Measurements from ENCODE around the gene NRP1. TPM values are rescaled to one million over a fixed set of nuclear protein-coding genes. Genes with fewer than 3 reads are reported as not detected.

Gene NRP1
- total RNA-seq, 4 donors from 2014 or later, result 40.4 to 123 (median 58.3) TPM

GRCh38 chr10:33278198-33278597, 56.3 kb downstream of the NRP1 start:
- TF ChIP-seq POLR2A (IDR thresholded peaks at IDR 0.05) (no peak), CTCF (IDR thresholded peaks at IDR 0.05) (no peak)
- H3K27me3 ChIP-seq, result no peaks in the 10 kb centered on the region
- H3K4me3 ChIP-seq (replicated peaks in 1 of 3), result no peak overlapping the region
- WGBS, 2 donors, result 74 to 76% methylated on average over 3 of the region's 3 CpGs
- H3K4me1 ChIP-seq, result peaks cover 9 to 19% of the 10 kb centered on the region in 2 donors
- H3K27ac ChIP-seq, result no peak overlapping the region
- intact Hi-C loops (cut with DNase I), result no loop called here
- no peaks in the 10 kb centered on the region for H3K36me3 ChIP-seq
- DNase-seq, result no peak
- H3K9me3 ChIP-seq, result no peaks in the 10 kb centered on the region

- Histone ChIP-seq H3K9me3 (no peaks in the 10 kb centered on the region), H3K27me3 (no peaks in the 10 kb centered on the region), H3K4me1 (peaks cover 15 to 29% of the 10 kb centered on the region in 2 donors), H3K4me3 (replicated peaks in 1 of 3) (no peak overlapping the region), H3K27ac (peak overlapping the region in 1 of 3 donors; percentile 21), H3K36me3 (no peaks in the 10 kb centered on the region)
- intact Hi-C loops (cut with DNase I), result no loop called here
- peak; percentile 58 to 69 for DNase-seq
- TF ChIP-seq CTCF (IDR thresholded peaks at IDR 0.05) (no peak), POLR2A (IDR thresholded peaks at IDR 0.05) (no peak)
- 61 to 63% methylated on average over 6 of the region's 6 CpGs for WGBS, 2 donors
Measured at GRCh38 chr10:33277135-33277536, 57.3 kb downstream of the NRP1 start.

- peaks cover 15 to 33% of the 10 kb centered on the region in 2 donors for H3K4me1 ChIP-seq
- TF ChIP-seq CTCF (IDR thresholded peaks at IDR 0.05) (no peak), POLR2A (IDR thresholded peaks at IDR 0.05) (no peak)
- no peak for DNase-seq
- H3K27me3 ChIP-seq, result no peaks in the 10 kb centered on the region
- 79 to 88% methylated on average over 4 of the region's 4 CpGs for WGBS, 2 donors
- H3K9me3 ChIP-seq, result no peaks in the 10 kb centered on the region
- H3K27ac ChIP-seq, result peak overlapping the region in 1 of 3 donors; percentile 32
- no peaks in the 10 kb centered on the region for H3K36me3 ChIP-seq
- no peak overlapping the region for H3K4me3 ChIP-seq (replicated peaks in 1 of 3)
- intact Hi-C loops (cut with DNase I), result no loop called here
Measured at GRCh38 chr10:33276282-33276923, 58.1 kb downstream of the NRP1 start.

GRCh38 chr10:33274096-33274785, 60.2 kb downstream of the NRP1 start:
- H3K27me3 ChIP-seq, result no peaks in the 10 kb centered on the region
- H3K4me3 ChIP-seq (replicated peaks in 1 of 3), result no peak overlapping the region
- no peaks in the 10 kb centered on the region for H3K36me3 ChIP-seq
- H3K4me1 ChIP-seq, result peaks cover 15 to 29% of the 10 kb centered on the region in 2 donors
- WGBS, 2 donors, result 79 to 83% methylated on average over 6 of the region's 6 CpGs
- intact Hi-C loops (cut with DNase I), result no loop called here
- TF ChIP-seq CTCF (IDR thresholded peaks at IDR 0.05) (no peak), POLR2A (IDR thresholded peaks at IDR 0.05) (no peak)
- no peaks in the 10 kb centered on the region for H3K9me3 ChIP-seq
- H3K27ac ChIP-seq, result peak overlapping the region; percentile 85 to 98 (median 87)
- DNase-seq, result no peak
